Measurements from ENCODE around the gene MRNIP. TPM values are rescaled to one million over a fixed set of nuclear protein-coding genes. Genes with fewer than 3 reads are reported as not detected.

The MRNIP gene, protein sequence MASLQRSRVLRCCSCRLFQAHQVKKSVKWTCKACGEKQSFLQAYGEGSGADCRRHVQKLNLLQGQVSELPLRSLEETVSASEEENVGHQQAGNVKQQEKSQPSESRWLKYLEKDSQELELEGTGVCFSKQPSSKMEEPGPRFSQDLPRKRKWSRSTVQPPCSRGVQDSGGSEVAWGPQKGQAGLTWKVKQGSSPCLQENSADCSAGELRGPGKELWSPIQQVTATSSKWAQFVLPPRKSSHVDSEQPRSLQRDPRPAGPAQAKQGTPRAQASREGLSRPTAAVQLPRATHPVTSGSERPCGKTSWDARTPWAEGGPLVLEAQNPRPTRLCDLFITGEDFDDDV
- total RNA-seq: 10 to 100 TPM; 23.9 to 27.2 TPM
- polyA plus RNA-seq: 17.7 TPM

- H3K27ac Mint-ChIP-seq: peak within 1 kb of the TSS; percentile 77 to 99 (median 92)
- Histone ChIP-seq H3K36me3 (ENCODE audit: insufficient read depth, low read length) (no peaks in the 10 kb centered on the region), H3K27me3 (ENCODE audit: insufficient read depth, low read length, poor library complexity, severe bottlenecking) (no peaks in the 10 kb centered on the region), H3K4me3 (ENCODE audit: low read length) (peak within 1 kb of the TSS; percentile 98), H3K9me3 (ENCODE audit: low read length) (no peaks in the 10 kb centered on the region), H3K4me1 (ENCODE audit: insufficient read depth, low read length) (peaks cover 6% of the 10 kb centered on the region), H3K27ac (ENCODE audit: low read depth, low read length) (peak within 1 kb of the TSS; percentile 88)
- ChIA-PET CTCF (interaction anchor here (1.0 to 1.5 kb wide), 2 partner anchors 47 to 96 kb away, joined by 3 to 4 read pairs; no protein-coding TSS in a partner anchor), POLR2A (interaction anchor here (0.6 to 1.2 kb wide), 5 partner anchors 29 to 126 kb away, joined by 3 to 4 read pairs (median 4); partner anchors contain the start of genes MAML1 and SQSTM1)
- peak within 1 kb of the TSS; percentile 95 to 98 (median 97) for H3K4me3 Mint-ChIP-seq
- no peaks in the 10 kb centered on the region for H3K9me3 Mint-ChIP-seq
- peaks cover 21 to 37% (median 27%) of the 10 kb centered on the region in 3 donors for H3K4me1 Mint-ChIP-seq
- peak; percentile 79 to 89 (median 83) for DNase-seq
- H3K27me3 Mint-ChIP-seq: no peaks in the 10 kb centered on the region
- H3K36me3 Mint-ChIP-seq: peaks cover 0 to 31% (median under 1%) of the 10 kb centered on the region in 3 donors
Observed at GRCh38 chr5:179858586-179859427, at the start of gene MRNIP. Gene MRNIP (minus strand): TSS chr5:179858817. CDS start chr5:179858796, 21 bp downstream.

DNA sequence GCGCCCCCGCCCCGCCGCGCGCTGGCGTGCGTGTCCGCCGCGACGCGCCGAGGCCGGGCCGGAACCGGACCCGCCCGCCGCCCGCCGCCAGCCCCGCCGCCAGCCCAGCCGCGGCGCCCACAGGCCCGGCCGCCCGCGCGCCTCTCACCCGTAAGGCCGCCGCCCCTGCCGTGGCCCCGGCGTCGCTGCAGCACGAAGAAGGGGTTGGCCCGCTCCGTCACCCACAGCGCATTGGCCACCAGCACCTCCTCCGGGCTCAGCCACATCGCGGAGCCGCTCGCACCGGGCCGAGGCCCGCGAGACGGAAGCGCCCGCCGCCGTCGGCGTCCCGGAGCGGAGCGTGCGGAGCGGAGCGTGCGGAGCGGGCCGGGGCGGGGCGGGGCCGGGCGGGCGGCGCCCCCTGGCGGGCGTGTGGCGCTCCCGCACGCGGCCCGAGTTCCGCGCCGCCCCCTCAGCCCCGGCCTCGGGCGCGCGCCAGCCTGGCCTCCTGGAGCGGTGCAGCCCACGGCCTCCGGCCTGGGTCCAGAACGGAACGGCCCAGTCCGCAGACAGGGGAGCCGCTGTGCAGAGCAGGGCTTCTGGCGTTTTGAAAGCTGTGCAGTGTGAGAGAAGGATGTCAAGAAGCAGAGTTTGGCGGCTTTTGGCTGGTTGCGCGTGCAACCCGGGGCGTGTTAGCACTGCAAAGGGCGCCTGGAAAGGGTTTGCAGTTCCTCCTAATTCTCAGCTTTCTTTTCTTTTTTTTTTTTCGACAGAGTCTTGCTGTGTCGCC, 49.1 kb upstream of the MRNIP start, which contains the start of gene TBC1D9B:
TSS of gene TBC1D9B (minus strand) at position 342 of the 769 bp plus-strand sequence. CDS start at position 266, 76 bp downstream.
- H3K27ac ChIP-seq (ENCODE audit: low read depth, low read length): peak within 1 kb of the TSS; percentile 51
- no peaks in the 10 kb centered on the region for H3K27me3 ChIP-seq (ENCODE audit: insufficient read depth, low read length, poor library complexity, severe bottlenecking)
- H3K4me1 Mint-ChIP-seq: peaks cover 16 to 30% (median 17%) of the 10 kb centered on the region in 3 donors
- peak; percentile 65 to 80 (median 74) for DNase-seq
- H3K4me3 ChIP-seq (ENCODE audit: low read length): peak within 1 kb of the TSS; percentile 44
- peak within 1 kb of the TSS; percentile 72 to 92 (median 78) for H3K27ac Mint-ChIP-seq
- no peaks in the 10 kb centered on the region for H3K27me3 Mint-ChIP-seq
- POLR2A ChIA-PET: no interaction called here
- H3K4me1 ChIP-seq (ENCODE audit: insufficient read depth, low read length): peaks cover 17% of the 10 kb centered on the region
- H3K9me3 ChIP-seq (ENCODE audit: low read length): no peaks in the 10 kb centered on the region
- H3K4me3 Mint-ChIP-seq: peak within 1 kb of the TSS; percentile 84 to 91 (median 86)
- peaks cover 0 to 22% (median 10%) of the 10 kb centered on the region in 3 donors for H3K36me3 Mint-ChIP-seq
- H3K36me3 ChIP-seq (ENCODE audit: insufficient read depth, low read length): no peaks in the 10 kb centered on the region
- no peaks in the 10 kb centered on the region for H3K9me3 Mint-ChIP-seq
- CTCF ChIA-PET: interaction anchor here (0.6 to 5.7 kb wide), 14 partner anchors 9 to 175 kb away, joined by 3 to 37 read pairs (median 4); partner anchors contain the start of genes MAML1 and SQSTM1

GRCh38 chr5:179906795-179907555, 48.4 kb upstream of the MRNIP start:
- peak overlapping the region; percentile 81 to 96 (median 88) for H3K4me3 Mint-ChIP-seq
- Histone ChIP-seq H3K4me1 (ENCODE audit: insufficient read depth, low read length) (peaks cover 17% of the 10 kb centered on the region), H3K27me3 (ENCODE audit: insufficient read depth, low read length, poor library complexity, severe bottlenecking) (no peaks in the 10 kb centered on the region), H3K36me3 (ENCODE audit: insufficient read depth, low read length) (no peaks in the 10 kb centered on the region), H3K9me3 (ENCODE audit: low read length) (no peaks in the 10 kb centered on the region), H3K4me3 (ENCODE audit: low read length) (peak overlapping the region; percentile 44), H3K27ac (ENCODE audit: low read depth, low read length) (peak overlapping the region; percentile 51)
- H3K4me1 Mint-ChIP-seq: peaks cover 16 to 30% (median 17%) of the 10 kb centered on the region in 3 donors
- peak overlapping the region in 7 of 8 donors; percentile 36 to 92 (median 74) for H3K27ac Mint-ChIP-seq
- peak in 2 of 5 donors; percentile 13 to 32 for DNase-seq
- peaks cover 0 to 28% (median 12%) of the 10 kb centered on the region in 3 donors for H3K36me3 Mint-ChIP-seq
- CTCF ChIA-PET: interaction anchor here (0.8 to 5.7 kb wide), 6 partner anchors 95 to 144 kb away, joined by 3 to 37 read pairs (median 3); no protein-coding TSS in a partner anchor
- H3K27me3 Mint-ChIP-seq: no peaks in the 10 kb centered on the region
- no peaks in the 10 kb centered on the region for H3K9me3 Mint-ChIP-seq
- POLR2A ChIA-PET: interaction anchor here (0.8 kb wide), 1 partner anchor 87 kb away, joined by 3 read pairs; no protein-coding TSS in a partner anchor

GRCh38 chr5:179906294-179906794, 47.7 kb upstream of the MRNIP start:
- Mint-ChIP-seq H3K9me3 (no peaks in the 10 kb centered on the region), H3K27me3 (no peaks in the 10 kb centered on the region), H3K36me3 (peaks cover 0 to 31% (median 12%) of the 10 kb centered on the region in 3 donors), H3K27ac (peak overlapping the region; percentile 36 to 90 (median 65)), H3K4me3 (peak overlapping the region; percentile 81 to 96 (median 86)), H3K4me1 (peaks cover 16 to 30% (median 17%) of the 10 kb centered on the region in 3 donors)
- Histone ChIP-seq H3K4me1 (ENCODE audit: insufficient read depth, low read length) (peaks cover 17% of the 10 kb centered on the region), H3K9me3 (ENCODE audit: low read length) (no peaks in the 10 kb centered on the region), H3K27ac (ENCODE audit: low read depth, low read length) (peak overlapping the region; percentile 51), H3K27me3 (ENCODE audit: insufficient read depth, low read length, poor library complexity, severe bottlenecking) (no peaks in the 10 kb centered on the region), H3K36me3 (ENCODE audit: insufficient read depth, low read length) (no peaks in the 10 kb centered on the region), H3K4me3 (ENCODE audit: low read length) (peak overlapping the region; percentile 44)
- no peak for DNase-seq
- CTCF ChIA-PET: interaction anchor here (0.8 to 5.7 kb wide), 7 partner anchors 48 to 143 kb away, joined by 3 to 37 read pairs (median 3); partner anchors contain the start of gene MRNIP
- POLR2A ChIA-PET: interaction anchor here (0.8 kb wide), 1 partner anchor 86 kb away, joined by 3 read pairs; no protein-coding TSS in a partner anchor

GRCh38 chr5:179905161-179905560, 46.5 kb upstream of the MRNIP start:
- peak overlapping the region in 1 of 7 donors; percentile 37 for H3K4me3 Mint-ChIP-seq
- no peak for DNase-seq
- H3K4me1 Mint-ChIP-seq: peaks cover 16 to 30% (median 17%) of the 10 kb centered on the region in 3 donors
- no peaks in the 10 kb centered on the region for H3K27me3 ChIP-seq (ENCODE audit: insufficient read depth, low read length, poor library complexity, severe bottlenecking)
- ChIA-PET POLR2A (interaction anchor here (0.7 kb wide), 1 partner anchor 236 kb away, joined by 4 read pairs; no protein-coding TSS in a partner anchor), CTCF (interaction anchor here (1.2 to 5.7 kb wide), 2 partner anchors 103 to 173 kb away, joined by 3 to 37 read pairs; partner anchors contain the start of gene MAML1)
- H3K27me3 Mint-ChIP-seq: no peaks in the 10 kb centered on the region
- H3K9me3 ChIP-seq (ENCODE audit: low read length): no peaks in the 10 kb centered on the region
- peaks cover 0 to 40% (median 12%) of the 10 kb centered on the region in 3 donors for H3K36me3 Mint-ChIP-seq
- no peak overlapping the region for H3K27ac ChIP-seq (ENCODE audit: low read depth, low read length)
- H3K27ac Mint-ChIP-seq: no peak overlapping the region
- no peaks in the 10 kb centered on the region for H3K36me3 ChIP-seq (ENCODE audit: insufficient read depth, low read length)
- H3K9me3 Mint-ChIP-seq: no peaks in the 10 kb centered on the region
- peaks cover 17% of the 10 kb centered on the region for H3K4me1 ChIP-seq (ENCODE audit: insufficient read depth, low read length)
- H3K4me3 ChIP-seq (ENCODE audit: low read length): no peak overlapping the region

DNA sequence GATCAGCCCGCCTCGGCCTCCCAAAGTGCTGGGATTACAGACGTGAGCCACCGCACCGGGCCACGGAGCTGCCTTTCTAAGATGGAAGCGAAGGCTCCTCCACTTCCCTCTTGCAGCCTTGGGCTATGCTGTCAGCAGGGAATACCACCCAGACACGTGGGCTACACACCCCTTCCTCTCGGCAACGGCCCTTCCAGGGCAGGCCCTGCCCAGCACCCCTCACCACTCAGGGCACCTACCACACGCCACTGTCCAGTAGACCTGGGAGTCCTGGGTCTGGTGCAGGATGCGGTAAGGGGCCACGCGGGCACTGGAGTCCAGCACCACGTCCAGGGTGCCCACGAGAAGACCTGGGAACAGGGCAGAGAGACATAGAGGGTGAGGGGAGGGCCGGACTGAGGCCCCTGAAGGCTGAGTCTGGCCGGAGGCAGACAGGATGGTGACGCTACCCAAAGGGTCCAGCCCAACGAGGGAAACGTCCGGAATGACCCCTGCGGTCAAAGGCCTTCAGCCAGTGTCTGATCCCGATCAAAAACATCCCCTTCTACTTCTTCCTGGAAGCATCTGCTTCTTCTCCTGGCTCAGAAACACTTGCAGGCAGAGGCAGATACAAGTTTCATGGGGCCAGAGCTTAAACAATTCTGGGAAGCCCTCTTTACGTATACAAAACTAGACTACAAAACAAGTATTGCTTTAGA, 46.0 kb upstream of the MRNIP start:
- no peak for DNase-seq
- Histone ChIP-seq H3K27ac (ENCODE audit: low read depth, low read length) (no peak overlapping the region), H3K36me3 (ENCODE audit: insufficient read depth, low read length) (no peaks in the 10 kb centered on the region), H3K4me1 (ENCODE audit: insufficient read depth, low read length) (peaks cover 17% of the 10 kb centered on the region), H3K27me3 (ENCODE audit: insufficient read depth, low read length, poor library complexity, severe bottlenecking) (no peaks in the 10 kb centered on the region), H3K4me3 (ENCODE audit: low read length) (no peak overlapping the region), H3K9me3 (ENCODE audit: low read length) (no peaks in the 10 kb centered on the region)
- no peaks in the 10 kb centered on the region for H3K9me3 Mint-ChIP-seq
- POLR2A ChIA-PET: interaction anchor here (0.7 kb wide), 1 partner anchor 235 kb away, joined by 4 read pairs; no protein-coding TSS in a partner anchor
- H3K4me1 Mint-ChIP-seq: peaks cover 13 to 26% (median 20%) of the 10 kb centered on the region in 3 donors
- no peak overlapping the region for H3K4me3 Mint-ChIP-seq
- peaks cover 0 to 45% (median 12%) of the 10 kb centered on the region in 3 donors for H3K36me3 Mint-ChIP-seq
- H3K27ac Mint-ChIP-seq: peak overlapping the region in 1 of 8 donors; percentile 71
- H3K27me3 Mint-ChIP-seq: peaks cover 0 to under 1% of the 10 kb centered on the region in 2 donors
- CTCF ChIA-PET: interaction anchor here (1.0 to 5.7 kb wide), 3 partner anchors 102 to 203 kb away, joined by 3 to 37 read pairs (median 3); partner anchors contain the start of gene MAML1

Measured in CD8-positive, alpha-beta memory T cell (primary cell).